Body of pancreas (tissue), 4 donors: ENCODE measurements around the gene MRPL4. TPM values are rescaled to one million over a fixed set of nuclear protein-coding genes. Genes with fewer than 3 reads are reported as not detected.

Experiments
- ATAC-seq: fragments of 150-250 bp; one replicate; pipeline ENCODE4 v1.9.1; 2016
- DNase-seq, 4 donors: peaks; one replicate each; pipeline ENCODE4 v3.0.0-alpha.2; 2019
- H3K27ac ChIP-seq, 4 donors: fragments of 200-600 bp; sonication (generic); 1 replicate in 3 of 4; 2 replicates in 1 of 4; pipeline versions ENCODE4 v1.5.1 to v1.6.1; 2016 to 2019; ENCODE audit warnings: mild to moderate bottlenecking in 1 of 4, mixed read lengths in 1 of 4, moderate library complexity in 1 of 4
- H3K27me3 ChIP-seq, 2 donors: fragments of 200-600 bp; sonication (generic); one replicate each; pipeline ENCODE4 v1.6.0; 2016; ENCODE audit warnings: mild to moderate bottlenecking in 1 of 2
- H3K36me3 ChIP-seq, 2 donors: fragments of 200-600 bp; sonication (generic); replicated peaks in 1 of 2; 2 replicates each; pipeline ENCODE4 v1.5.1; 2016; ENCODE audit warnings: low read depth in 2 of 2; ENCODE audit not compliant: insufficient read depth in 1 of 2
- H3K4me1 ChIP-seq: fragments of 200-600 bp; sonication (generic); one replicate; pipeline ENCODE4 v1.6.0; 2016
- H3K4me3 ChIP-seq, 2 donors: fragments of 200-600 bp; sonication (generic); 1 replicate in 1 of 2; 2 replicates in 1 of 2; pipeline ENCODE4 v1.5.1; 2016 to 2019
- H3K9me3 ChIP-seq, 3 donors: fragments of 200-600 bp; sonication (generic); 1 replicate in 2 of 3; 2 replicates in 1 of 3; pipeline ENCODE4 v1.5.1; 2016
- POLR2A ChIP-seq, 3 donors: fragments of 450-650 bp; IDR thresholded peaks; one replicate each; pipeline ENCODE4 v1.6.1; 2016; ENCODE audit warnings: antibody characterized with exemption in 3 of 3, mild to moderate bottlenecking in 2 of 3
- WGBS, 2 donors: methylation state at CpG; one replicate each; pipeline ENCODE4 v1.1.5; 2017; 5-methylcytosine and 5-hydroxymethylcytosine counted together
- intact Hi-C: fragments of 100-400 bp; cut with DNase I; formaldehyde crosslinking; loops from one replicate; pipeline ENCODE4 v1.15.1; 2023
- total RNA-seq, 2 donors: library from RNA; depleted of rRNA; stranded (reverse); fragments of >200 nt; gene quantifications; one replicate each; pipeline ENCODE4 v1.1.0, GENCODE V29; 2016
- TF ChIP-seq, protein P1 (sequence below), 7 experiments: fragments of 450-650 bp in 4 of 7; fragments of 200-600 bp in 3 of 7; sonication (generic) in 3 of 7; IDR thresholded peaks; one replicate each; pipeline ENCODE4 v1.5.1; 2016 to 2019; ENCODE audit warnings: antibody characterized with exemption in 7 of 7

Gene MRPL4
- total RNA-seq, 2 donors from 2014 or later = 17.9 to 18.1 TPM

GRCh38 chr19:10294368-10294697 is 42.3 kb downstream of the MRPL4 start:
- no peaks in the 10 kb centered on the region for H3K36me3 ChIP-seq
- no peak overlapping the region for H3K27ac ChIP-seq
- H3K9me3 ChIP-seq = no peaks in the 10 kb centered on the region
- H3K4me1 ChIP-seq = peaks cover 52% of the 10 kb centered on the region
- peaks cover 0 to 70% of the 10 kb centered on the region in 2 donors for H3K27me3 ChIP-seq
- DNase-seq = no peak
- no peak overlapping the region for H3K4me3 ChIP-seq
- TF ChIP-seq, protein P1, sequence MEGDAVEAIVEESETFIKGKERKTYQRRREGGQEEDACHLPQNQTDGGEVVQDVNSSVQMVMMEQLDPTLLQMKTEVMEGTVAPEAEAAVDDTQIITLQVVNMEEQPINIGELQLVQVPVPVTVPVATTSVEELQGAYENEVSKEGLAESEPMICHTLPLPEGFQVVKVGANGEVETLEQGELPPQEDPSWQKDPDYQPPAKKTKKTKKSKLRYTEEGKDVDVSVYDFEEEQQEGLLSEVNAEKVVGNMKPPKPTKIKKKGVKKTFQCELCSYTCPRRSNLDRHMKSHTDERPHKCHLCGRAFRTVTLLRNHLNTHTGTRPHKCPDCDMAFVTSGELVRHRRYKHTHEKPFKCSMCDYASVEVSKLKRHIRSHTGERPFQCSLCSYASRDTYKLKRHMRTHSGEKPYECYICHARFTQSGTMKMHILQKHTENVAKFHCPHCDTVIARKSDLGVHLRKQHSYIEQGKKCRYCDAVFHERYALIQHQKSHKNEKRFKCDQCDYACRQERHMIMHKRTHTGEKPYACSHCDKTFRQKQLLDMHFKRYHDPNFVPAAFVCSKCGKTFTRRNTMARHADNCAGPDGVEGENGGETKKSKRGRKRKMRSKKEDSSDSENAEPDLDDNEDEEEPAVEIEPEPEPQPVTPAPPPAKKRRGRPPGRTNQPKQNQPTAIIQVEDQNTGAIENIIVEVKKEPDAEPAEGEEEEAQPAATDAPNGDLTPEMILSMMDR (IDR thresholded peaks at IDR 0.05) = no peak
- TF ChIP-seq POLR2A (IDR thresholded peaks at IDR 0.05) = no peak
- no peak for ATAC-seq
- intact Hi-C loops = no loop called here
- 0 to 14% methylated on average over 10 to 24 of the region's 25 CpGs for WGBS, 2 donors

- no peaks in the 10 kb centered on the region for H3K9me3 ChIP-seq
- peaks cover 0 to 59% of the 10 kb centered on the region in 2 donors for H3K27me3 ChIP-seq
- peak in 1 of 4 donors; percentile 40 for DNase-seq
- H3K36me3 ChIP-seq = no peaks in the 10 kb centered on the region
- H3K4me3 ChIP-seq = no peak overlapping the region
- TF ChIP-seq POLR2A (IDR thresholded peaks at IDR 0.05) = no peak
- TF ChIP-seq, protein P1 (IDR thresholded peaks at IDR 0.05) = no peak
- intact Hi-C loops = no loop called here
- ATAC-seq = no peak
- 0 to 6% methylated on average over 6 to 48 of the region's 48 CpGs for WGBS, 2 donors
- H3K4me1 ChIP-seq = peaks cover 41% of the 10 kb centered on the region
- no peak overlapping the region for H3K27ac ChIP-seq
Observed at GRCh38 chr19:10295305-10295846, 43.4 kb downstream of the MRPL4 start.

GRCh38 chr19:10295847-10296591 is 44.0 kb downstream of the MRPL4 start:
- 7 to 9% methylated on average over 11 to 58 of the region's 58 CpGs for WGBS, 2 donors
- Histone ChIP-seq H3K27ac (no peak overlapping the region), H3K27me3 (peaks cover 0 to 53% of the 10 kb centered on the region in 2 donors), H3K4me3 (no peak overlapping the region), H3K4me1 (peaks cover 35% of the 10 kb centered on the region), H3K9me3 (no peaks in the 10 kb centered on the region), H3K36me3 (no peaks in the 10 kb centered on the region)
- TF ChIP-seq POLR2A (IDR thresholded peaks at IDR 0.05) = no peak
- TF ChIP-seq, protein P1 (IDR thresholded peaks at IDR 0.05) = no peak
- no peak for DNase-seq
- intact Hi-C loops = no loop called here
- ATAC-seq = no peak

- Histone ChIP-seq H3K27me3 (peaks cover 0 to 19% of the 10 kb centered on the region in 2 donors), H3K4me1 (peaks cover 14% of the 10 kb centered on the region), H3K9me3 (no peaks in the 10 kb centered on the region), H3K27ac (no peak overlapping the region), H3K4me3 (no peak overlapping the region), H3K36me3 (no peaks in the 10 kb centered on the region)
- DNase-seq (no peak), ATAC-seq (no peak)
- 29 to 49% methylated on average over 11 to 13 of the region's 14 CpGs for WGBS, 2 donors
- TF ChIP-seq POLR2A (IDR thresholded peaks at IDR 0.05) = no peak
- TF ChIP-seq, protein P1 (IDR thresholded peaks at IDR 0.05) = no peak
- intact Hi-C loops = no loop called here
Observed at GRCh38 chr19:10299545-10300458, 47.8 kb downstream of the MRPL4 start.
